Left ventricle myocardium inferior (tissue), 1 donor: ENCODE data around the gene NELFB. TPM values are rescaled to one million over a fixed set of nuclear protein-coding genes. Genes with fewer than 3 reads are reported as not detected.

Experiments used
- DNase-seq: peaks from one replicate; pipeline ENCODE4 v3.0.0-alpha.2; 2020
- H3K27ac ChIP-seq: fragments of 200-600 bp; replicated peaks from 2 replicates; pipeline ENCODE4 v1.8.0; 2021
- H3K27me3 ChIP-seq: fragments of 200-600 bp; 2 replicates; pipeline ENCODE4 v1.8.0; 2021; ENCODE audit warnings: low read depth
- H3K36me3 ChIP-seq: fragments of 200-600 bp; 2 replicates; pipeline ENCODE4 v1.8.0; 2021
- H3K4me1 ChIP-seq: fragments of 200-600 bp; 2 replicates; pipeline ENCODE4 v1.8.0; 2021
- H3K4me3 ChIP-seq: fragments of 200-600 bp; 2 replicates; pipeline ENCODE4 v1.8.0; 2021; ENCODE audit warnings: mild to moderate bottlenecking, moderate library complexity
- H3K9me3 ChIP-seq: fragments of 200-600 bp; replicated peaks from 2 replicates; pipeline ENCODE4 v1.8.0; 2021
- CTCF ChIP-seq: fragments of 200-600 bp; IDR thresholded peaks from 2 replicates; pipeline ENCODE4 v1.8.0; 2021; ENCODE audit warnings: antibody characterized with exemption, mild to moderate bottlenecking, borderline replicate concordance
- intact Hi-C: fragments of 100-400 bp; cut with micrococcal nuclease; formaldehyde crosslinking; loops from one replicate; pipeline ENCODE4 v1.11.0; 2022
- total RNA-seq: library from RNA; stranded (reverse); fragmentation: NEBNext Ultra II Directional; extraction: Animal tissue kit (Norgen Biotek cat#: 25700); gene quantifications from one replicate; pipeline ENCODE4 v1.2.1, GENCODE V29; 2021
- donor health status: DM: no; HTN: yes; CAD: no; lungs with severe emphysema.

The NELFB gene
- total RNA-seq, 1 donor from 2014 or later = 35.2 TPM

GRCh38 chr9:137222190-137223077 lies 32.7 kb upstream of the NELFB start, which contains the start of gene RNF208:
RNF208 (minus strand) TSS chr9:137222240; CDS start chr9:137221212, 1,028 bp downstream.
- Histone ChIP-seq H3K9me3 (no peaks in the 10 kb centered on the region), H3K4me1 (peaks cover 54% of the 10 kb centered on the region)
- DNase-seq = no peak

GRCh38 chr9:137223078-137223970 lies 31.8 kb upstream of the NELFB start:
- peaks cover 4% of the 10 kb centered on the region for H3K27me3 ChIP-seq
- peak; percentile 97 for DNase-seq
- intact Hi-C loops = no loop called here
- H3K4me3 ChIP-seq = peak overlapping the region; percentile 91
- peaks cover 47% of the 10 kb centered on the region for H3K4me1 ChIP-seq
- no peaks in the 10 kb centered on the region for H3K9me3 ChIP-seq
- TF ChIP-seq CTCF = no peak
- peak overlapping the region; percentile 96 for H3K27ac ChIP-seq
- H3K36me3 ChIP-seq = no peaks in the 10 kb centered on the region

More at GRCh38 chr9:137222190-137223077, 32.7 kb upstream of the NELFB start, which contains the start of gene RNF208:
- intact Hi-C loops = no loop called here
- no peak for TF ChIP-seq CTCF
- Histone ChIP-seq H3K36me3 (no peaks in the 10 kb centered on the region), H3K27me3 (no peaks in the 10 kb centered on the region), H3K27ac (peak within 1 kb of the TSS; percentile 96), H3K4me3 (peak within 1 kb of the TSS; percentile 91)

GRCh38 chr9:137224830-137225694 lies 30.1 kb upstream of the NELFB start, which contains the start of gene CYSRT1:
CYSRT1 (plus strand) TSS chr9:137225174; CDS start chr9:137225622, 448 bp downstream.
- H3K4me3 ChIP-seq = peak within 1 kb of the TSS; percentile 91
- H3K9me3 ChIP-seq = no peaks in the 10 kb centered on the region
- H3K36me3 ChIP-seq = no peaks in the 10 kb centered on the region
- H3K27ac ChIP-seq = peak within 1 kb of the TSS; percentile 96
- peaks cover 22% of the 10 kb centered on the region for H3K27me3 ChIP-seq
- intact Hi-C loops = loop anchor here (5.0 kb wide), 1 partner anchor 103 kb away; no protein-coding TSS in a partner anchor
- peaks cover 38% of the 10 kb centered on the region for H3K4me1 ChIP-seq
- TF ChIP-seq CTCF = no peak
- DNase-seq = no peak

GRCh38 chr9:137225699-137226331 lies 29.3 kb upstream of the NELFB start:
- DNase-seq = no peak

More at GRCh38 chr9:137225699-137226331, 29.3 kb upstream of the NELFB start:
- H3K27ac ChIP-seq = no peak overlapping the region
- peaks cover 32% of the 10 kb centered on the region for H3K4me1 ChIP-seq
- H3K4me3 ChIP-seq = no peak overlapping the region
- intact Hi-C loops = loop anchor here (5.0 kb wide), 1 partner anchor 104 kb away; no protein-coding TSS in a partner anchor
- no peak for TF ChIP-seq CTCF
- H3K27me3 ChIP-seq = peaks cover 29% of the 10 kb centered on the region
- no peaks in the 10 kb centered on the region for H3K36me3 ChIP-seq
- H3K9me3 ChIP-seq = no peaks in the 10 kb centered on the region
